Stomach (tissue), 4 donors: ENCODE data around the gene ZGRF1.

ENCODE experiments used
- CTCF ChIP-seq, 7 experiments: fragments of 450-650 bp in 4 of 7; fragments of 200-600 bp in 3 of 7; sonication (generic) in 3 of 7; IDR thresholded peaks; one replicate each; pipeline ENCODE4 v1.5.1; 2016 to 2019; ENCODE audit warnings: antibody characterized with exemption in 7 of 7, control low read depth in 2 of 7, mild to moderate bottlenecking in 1 of 7
- POLR2A ChIP-seq, 4 donors: fragments of 450-650 bp; IDR thresholded peaks; one replicate each; pipeline ENCODE4 v1.6.1; 2016; ENCODE audit warnings: antibody characterized with exemption in 4 of 4, control low read depth in 2 of 4, mild to moderate bottlenecking in 1 of 4, moderate library complexity in 1 of 4

DNA sequence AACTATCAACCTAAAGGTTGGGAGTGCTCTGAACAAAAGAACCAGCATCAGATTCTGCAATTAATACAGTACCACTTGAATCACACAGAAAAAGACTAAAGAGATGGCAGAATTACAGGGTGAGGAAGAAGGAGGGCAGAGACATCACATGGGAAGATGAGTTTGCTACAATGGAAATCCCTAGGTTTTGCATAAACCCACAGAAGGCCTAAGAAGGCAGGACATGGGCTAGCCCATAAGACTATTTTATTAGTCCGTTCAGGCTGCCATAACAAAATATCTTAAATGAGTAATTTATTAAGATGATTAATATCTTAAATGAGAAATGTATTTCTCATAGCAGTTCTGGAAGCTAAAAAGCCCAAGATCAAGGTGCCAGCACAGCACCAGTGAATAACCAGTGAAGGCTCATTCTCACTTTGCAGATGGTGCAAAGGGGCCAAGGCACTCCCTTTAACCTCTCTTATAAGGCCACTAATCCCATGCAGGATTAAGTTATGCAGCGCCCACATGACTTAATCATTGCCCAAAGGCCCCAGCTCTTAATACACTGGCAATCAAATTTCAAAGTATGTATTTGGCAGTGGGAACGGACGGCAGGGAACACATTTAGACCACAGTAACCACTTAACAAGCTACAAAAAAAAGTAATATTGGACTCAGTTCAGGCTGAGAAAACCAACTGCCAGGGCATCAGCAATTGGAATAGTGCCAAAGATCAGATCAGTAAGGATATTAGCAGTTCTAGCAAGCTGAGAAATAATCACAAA, 73.1 kb downstream of the ZGRF1 start:
- TF ChIP-seq CTCF (IDR thresholded peaks at IDR 0.05) (no peak), POLR2A (IDR thresholded peaks at IDR 0.05) (no peak)
